ENCODE results near the gene LRRC41. TPM values are rescaled to one million over a fixed set of nuclear protein-coding genes. Genes with fewer than 3 reads are reported as not detected.

LRRC41 gene
- total RNA-seq, 2 experiments from 2014 or later, result 33.4 to 34.7 TPM

DNA sequence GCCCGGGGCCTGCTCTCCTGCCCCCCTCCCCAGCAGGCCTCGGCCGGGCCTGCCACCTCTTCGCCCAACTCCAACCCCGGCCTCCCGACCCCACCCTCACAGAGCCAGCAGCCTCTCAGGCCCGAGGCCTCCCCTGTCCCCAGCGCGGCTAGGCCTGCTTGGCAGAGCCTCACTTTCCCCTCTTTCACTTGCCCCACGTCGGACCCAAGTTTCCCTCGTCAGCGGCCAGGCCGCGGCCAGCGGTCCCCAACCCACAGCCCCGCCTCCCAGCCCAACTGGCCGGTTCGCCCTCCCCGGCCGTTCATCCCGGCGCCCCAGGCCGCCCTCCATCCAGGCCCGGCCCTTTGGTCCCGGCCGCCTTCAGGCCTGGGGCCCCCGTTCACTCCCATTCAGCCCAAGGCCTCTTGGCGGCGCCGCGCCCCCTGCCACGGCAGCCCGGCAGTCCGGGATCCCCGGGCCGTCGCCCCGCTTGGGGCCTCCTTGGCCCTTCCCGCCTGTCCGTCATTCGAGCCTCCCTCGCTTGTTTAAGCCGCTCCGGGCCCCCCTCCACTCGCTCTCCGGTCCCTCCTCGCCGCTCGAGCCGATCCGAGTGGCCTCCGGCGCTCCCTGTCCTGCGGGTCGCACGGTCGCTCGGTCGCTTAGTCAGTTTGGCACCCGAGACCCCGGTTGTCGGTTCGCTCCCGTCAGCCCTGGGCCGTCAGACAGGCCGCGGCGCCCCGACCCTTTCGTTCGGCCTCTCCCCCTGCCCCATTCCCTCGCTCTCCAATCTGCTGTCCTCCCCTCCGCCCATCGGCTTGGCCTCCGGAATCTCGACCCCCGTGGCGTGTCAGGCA, 1.4 kb downstream of the LRRC41 start:
- ATAC-seq (peak; percentile 34), DNase-seq (peak; percentile 73)
- H3K4me1 Mint-ChIP-seq, result peaks cover 31% of the 10 kb centered on the region
- intact Hi-C loops (cut with DNase I, micrococcal nuclease), result loop anchor here in 1 of 2 experiments (2.0 kb wide), 1 partner anchor 47 kb away; no protein-coding TSS in a partner anchor
- POLR2A ChIA-PET, result interaction anchor here (1.0 to 2.8 kb wide), 5 partner anchors 11 to 55 kb away, joined by 3 to 11 read pairs (median 7); partner anchors contain the start of genes NSUN4 and RAD54L
- peaks cover 26% of the 10 kb centered on the region for H3K36me3 Mint-ChIP-seq (ENCODE audit: low read depth)
- peak overlapping the region; percentile 95 for H3K4me3 Mint-ChIP-seq
- no peaks in the 10 kb centered on the region for H3K9me3 Mint-ChIP-seq (ENCODE audit: low read depth)
- CTCF ChIA-PET, result interaction anchor here (1.5 kb wide), 1 partner anchor 45 kb away, joined by 5 read pairs; no protein-coding TSS in a partner anchor
- no peaks in the 10 kb centered on the region for H3K27me3 Mint-ChIP-seq
- peak overlapping the region; percentile 95 for H3K27ac Mint-ChIP-seq

DNA sequence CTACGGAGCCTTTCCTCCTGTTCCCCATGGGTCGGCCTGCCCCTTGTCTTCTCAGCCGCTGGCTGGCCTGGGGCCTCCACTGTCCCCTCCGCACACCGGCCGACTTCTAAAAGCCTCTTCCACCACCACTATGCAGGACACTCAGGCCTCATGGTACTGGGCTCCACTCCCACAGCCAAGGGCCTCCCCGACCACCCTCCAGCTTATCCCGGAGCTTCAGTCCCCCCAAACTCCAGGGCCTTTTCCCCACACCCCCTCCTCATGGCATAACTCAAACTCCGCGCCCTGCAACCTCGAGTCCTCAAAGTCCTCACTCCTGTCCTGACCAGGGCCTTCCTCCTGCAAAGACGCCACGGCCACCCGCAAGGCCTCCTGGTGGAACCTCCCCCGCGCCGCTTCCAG, 2.0 kb downstream of the LRRC41 start:
- H3K27me3 Mint-ChIP-seq, result no peaks in the 10 kb centered on the region
- ChIA-PET CTCF (no interaction called here), POLR2A (interaction anchor here (0.6 to 1.0 kb wide), 2 partner anchors 16 to 39 kb away, joined by 3 read pairs; partner anchors contain the start of gene NSUN4)
- H3K4me1 Mint-ChIP-seq, result peaks cover 28% of the 10 kb centered on the region
- H3K36me3 Mint-ChIP-seq (ENCODE audit: low read depth), result peaks cover 32% of the 10 kb centered on the region
- intact Hi-C loops (cut with DNase I, micrococcal nuclease), result no loop called here
- no peaks in the 10 kb centered on the region for H3K9me3 Mint-ChIP-seq (ENCODE audit: low read depth)
- H3K27ac Mint-ChIP-seq, result peak overlapping the region; percentile 80
- ATAC-seq (no peak), DNase-seq (no peak)
- H3K4me3 Mint-ChIP-seq, result peak overlapping the region; percentile 95

DNA sequence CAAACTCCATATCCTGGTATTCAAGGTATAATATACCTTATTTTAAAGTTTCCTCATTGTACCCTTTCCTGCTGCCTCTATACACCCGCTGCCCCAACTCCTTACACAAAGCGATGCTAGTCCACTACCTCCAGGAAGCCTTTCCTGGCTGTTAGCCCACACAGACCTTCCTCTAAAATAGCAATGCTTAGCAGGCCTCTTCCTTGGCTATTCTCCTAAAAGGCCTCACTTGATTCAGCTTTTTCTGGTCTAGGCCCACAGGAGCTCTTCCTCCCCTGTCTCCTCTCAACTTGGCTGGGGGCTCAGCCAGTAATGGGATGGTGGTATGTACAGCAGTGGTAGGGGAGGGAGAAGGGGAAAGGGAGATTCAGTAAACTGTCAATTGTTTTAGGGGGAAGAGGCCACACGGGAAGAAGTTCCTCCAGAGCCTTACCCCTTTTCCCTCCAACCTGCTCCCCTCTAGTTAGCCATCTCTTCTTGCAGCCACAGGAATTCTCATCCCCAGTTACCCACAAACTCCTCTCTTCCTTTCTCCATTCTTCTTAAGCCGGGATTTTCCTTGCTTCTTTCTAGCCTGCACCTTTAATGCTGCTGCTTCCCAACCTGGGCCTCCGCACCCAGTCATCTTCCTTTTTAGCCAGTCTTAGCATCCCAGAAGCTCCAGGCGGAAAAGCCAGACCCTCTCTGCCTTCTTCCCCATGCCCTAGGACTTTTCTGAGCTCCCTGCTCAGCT, 2.6 kb downstream of the LRRC41 start:
- H3K27ac Mint-ChIP-seq, result peak overlapping the region; percentile 80
- H3K4me3 Mint-ChIP-seq, result peak overlapping the region; percentile 95
- H3K9me3 Mint-ChIP-seq (ENCODE audit: low read depth), result no peaks in the 10 kb centered on the region
- ChIA-PET POLR2A (interaction anchor here (0.6 to 1.0 kb wide), 3 partner anchors 16 to 40 kb away, joined by 3 to 5 read pairs (median 3); partner anchors contain the start of gene NSUN4), CTCF (interaction anchor here (0.6 kb wide), 1 partner anchor 54 kb away, joined by 3 read pairs; the partner anchor contains the start of gene RAD54L)
- no peaks in the 10 kb centered on the region for H3K27me3 Mint-ChIP-seq
- ATAC-seq, result no peak
- intact Hi-C loops (cut with DNase I, micrococcal nuclease), result no loop called here
- DNase-seq, result no peak
- peaks cover 31% of the 10 kb centered on the region for H3K36me3 Mint-ChIP-seq (ENCODE audit: low read depth)
- H3K4me1 Mint-ChIP-seq, result peaks cover 24% of the 10 kb centered on the region

DNA sequence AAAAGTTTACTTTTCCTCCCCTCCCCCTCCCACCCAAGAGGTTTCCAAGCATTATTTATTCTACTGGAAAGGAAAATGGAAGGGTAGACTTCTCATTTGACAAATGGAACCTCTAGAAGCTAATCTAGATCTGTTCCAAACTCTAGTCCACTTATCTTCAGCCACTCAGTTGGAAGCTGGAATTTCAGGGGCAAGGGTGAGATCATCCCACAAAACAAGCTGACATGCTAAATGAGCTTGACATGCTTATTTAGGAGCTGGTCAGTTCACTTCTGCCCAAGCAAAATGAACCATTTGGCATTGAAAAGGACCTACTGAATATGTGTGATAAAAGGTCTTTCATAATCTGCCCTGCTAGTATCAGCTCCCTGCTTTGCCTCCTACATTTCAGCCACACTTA, 5.0 kb downstream of the LRRC41 start:
- H3K4me1 Mint-ChIP-seq, result peaks cover 14% of the 10 kb centered on the region
- H3K4me3 Mint-ChIP-seq, result no peak overlapping the region
- intact Hi-C loops (cut with DNase I, micrococcal nuclease), result no loop called here
- H3K9me3 Mint-ChIP-seq (ENCODE audit: low read depth), result no peaks in the 10 kb centered on the region
- ATAC-seq (no peak), DNase-seq (no peak)
- ChIA-PET POLR2A (no interaction called here), CTCF (interaction anchor here (1.3 kb wide), 1 partner anchor 12 kb away, joined by 5 read pairs; no protein-coding TSS in a partner anchor)
- H3K27me3 Mint-ChIP-seq, result no peaks in the 10 kb centered on the region
- H3K27ac Mint-ChIP-seq, result no peak overlapping the region
- H3K36me3 Mint-ChIP-seq (ENCODE audit: low read depth), result peaks cover 31% of the 10 kb centered on the region

DNA sequence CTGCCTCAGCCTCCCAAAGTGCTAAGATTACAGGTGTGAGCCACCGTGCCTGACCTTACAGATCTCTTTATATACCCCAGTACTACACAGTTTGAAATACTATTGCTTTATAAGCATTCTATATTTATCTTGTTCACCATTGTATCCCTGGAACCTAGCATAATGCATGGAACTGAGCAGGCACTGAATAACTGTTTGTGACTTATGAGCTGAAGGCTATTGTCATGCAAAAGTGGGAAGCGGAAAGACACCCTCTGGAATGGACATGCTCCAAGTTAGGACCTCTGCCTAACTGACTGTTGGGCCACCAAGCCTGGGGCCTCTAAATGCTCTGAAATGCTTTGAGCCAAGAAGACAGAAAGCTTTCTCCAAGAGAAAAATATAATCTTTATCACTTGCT, 8.1 kb downstream of the LRRC41 start:
- Mint-ChIP-seq H3K4me3 (no peak overlapping the region), H3K36me3 (ENCODE audit: low read depth) (peaks cover 30% of the 10 kb centered on the region), H3K27ac (no peak overlapping the region), H3K4me1 (peaks cover 1% of the 10 kb centered on the region), H3K27me3 (no peaks in the 10 kb centered on the region), H3K9me3 (ENCODE audit: low read depth) (no peaks in the 10 kb centered on the region)
- DNase-seq, result no peak
- ChIA-PET CTCF (interaction anchor here (1.7 kb wide), 1 partner anchor 10 kb away, joined by 7 read pairs; no protein-coding TSS in a partner anchor), POLR2A (interaction anchor here (2.2 kb wide), 1 partner anchor 10 kb away, joined by 10 read pairs; no protein-coding TSS in a partner anchor)
- intact Hi-C loops (cut with DNase I, micrococcal nuclease), result no loop called here
- no peak for ATAC-seq

DNA sequence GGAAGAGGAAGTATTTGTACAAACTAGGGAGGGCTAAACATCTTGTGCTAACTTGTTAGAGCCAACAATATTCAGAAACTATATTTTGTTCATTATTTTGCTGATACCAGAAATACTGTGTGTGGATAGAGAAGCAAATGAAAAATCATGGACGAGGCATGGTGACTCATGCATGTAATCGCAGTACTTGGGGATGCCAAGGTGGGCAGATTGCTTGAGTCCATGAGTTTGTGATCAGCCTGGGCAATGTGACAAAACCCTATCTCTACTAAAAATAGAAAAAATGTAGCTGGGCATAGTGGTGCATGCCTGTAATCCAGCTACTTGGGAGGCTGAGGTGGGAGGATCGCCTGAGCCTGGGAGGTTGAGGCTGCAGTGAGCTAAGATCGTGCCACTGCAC, 13.4 kb downstream of the LRRC41 start:
- DNase-seq (no peak), ATAC-seq (no peak)
- Mint-ChIP-seq H3K36me3 (ENCODE audit: low read depth) (peaks cover 25% of the 10 kb centered on the region), H3K9me3 (ENCODE audit: low read depth) (no peaks in the 10 kb centered on the region), H3K4me1 (peaks cover 21% of the 10 kb centered on the region), H3K27ac (no peak overlapping the region), H3K4me3 (no peak overlapping the region), H3K27me3 (no peaks in the 10 kb centered on the region)
- CTCF ChIA-PET, result interaction anchor here (0.7 to 1.2 kb wide), 2 partner anchors 8 to 517 kb away, joined by 3 read pairs; no protein-coding TSS in a partner anchor
- POLR2A ChIA-PET, result interaction anchor here (0.8 to 2.1 kb wide), 2 partner anchors 9 to 13 kb away, joined by 5 to 7 read pairs; partner anchors contain the start of genes LRRC41 and UQCRH
- intact Hi-C loops (cut with DNase I, micrococcal nuclease), result loop anchor here in 1 of 2 experiments (5.0 kb wide), 1 partner anchor 52 kb away; the partner anchor contains the start of gene NSUN4

DNA sequence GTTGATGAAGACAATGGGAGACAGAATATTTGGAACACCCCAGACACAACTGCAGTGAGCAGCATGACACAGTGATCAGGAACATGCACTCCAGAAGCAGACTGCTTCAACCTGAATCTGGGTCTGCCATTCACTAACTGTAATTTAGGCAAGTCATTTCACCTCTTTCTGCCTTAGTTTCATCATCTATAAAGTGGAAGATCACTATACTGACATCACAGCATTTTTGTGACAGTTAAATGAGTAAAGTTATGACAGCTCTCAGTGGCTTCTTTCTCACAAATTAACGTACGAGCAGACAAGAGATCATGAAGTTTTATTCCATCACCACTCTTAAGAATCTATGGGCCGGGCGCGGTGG, 14.3 kb downstream of the LRRC41 start:
- H3K9me3 Mint-ChIP-seq (ENCODE audit: low read depth), result no peaks in the 10 kb centered on the region
- H3K27me3 Mint-ChIP-seq, result no peaks in the 10 kb centered on the region
- no peak overlapping the region for H3K4me3 Mint-ChIP-seq
- peaks cover 21% of the 10 kb centered on the region for H3K4me1 Mint-ChIP-seq
- DNase-seq, result no peak
- peaks cover 29% of the 10 kb centered on the region for H3K36me3 Mint-ChIP-seq (ENCODE audit: low read depth)
- intact Hi-C loops (cut with DNase I, micrococcal nuclease), result loop anchor here in 1 of 2 experiments (5.0 kb wide), 1 partner anchor 53 kb away; the partner anchor contains the start of gene NSUN4
- ChIA-PET CTCF (no interaction called here), POLR2A (no interaction called here)
- peak overlapping the region; percentile 7 for H3K27ac Mint-ChIP-seq
- no peak for ATAC-seq

DNA sequence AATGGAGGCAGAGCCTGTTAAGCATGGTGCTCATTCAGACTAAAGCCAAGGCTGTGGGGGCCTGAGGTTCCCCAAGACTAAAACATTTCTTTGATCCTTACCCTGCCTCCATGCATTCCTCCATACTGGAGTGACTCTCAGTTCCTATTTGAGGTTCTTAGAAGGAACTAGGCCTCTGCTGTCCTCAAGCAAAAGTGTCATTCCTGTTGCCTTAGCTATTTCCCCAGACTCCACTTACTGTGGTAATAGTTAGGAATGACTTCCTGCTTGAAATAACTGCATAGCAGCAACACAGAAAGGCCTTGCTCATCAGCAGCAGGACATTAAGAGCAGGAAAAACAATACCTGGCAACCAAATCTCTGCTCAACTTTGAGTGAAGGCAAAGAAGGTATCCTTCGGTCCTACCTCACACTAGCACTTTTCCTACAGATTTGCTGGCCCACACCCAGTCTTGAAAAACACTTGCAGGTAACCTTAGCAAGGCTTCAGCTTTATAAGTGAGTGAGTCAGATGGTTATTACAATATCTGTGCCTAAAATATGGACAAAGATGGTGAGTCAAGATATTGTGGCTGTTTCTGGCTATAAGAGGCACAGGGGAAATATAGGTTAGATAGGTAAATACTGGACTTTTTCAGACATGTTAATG, 14.8 kb downstream of the LRRC41 start:
- peak overlapping the region; percentile 59 for H3K27ac Mint-ChIP-seq
- H3K4me1 Mint-ChIP-seq, result peaks cover 21% of the 10 kb centered on the region
- ATAC-seq, result no peak
- no peaks in the 10 kb centered on the region for H3K27me3 Mint-ChIP-seq
- H3K36me3 Mint-ChIP-seq (ENCODE audit: low read depth), result peaks cover 28% of the 10 kb centered on the region
- no peak for DNase-seq
- H3K9me3 Mint-ChIP-seq (ENCODE audit: low read depth), result no peaks in the 10 kb centered on the region
- H3K4me3 Mint-ChIP-seq, result no peak overlapping the region
- CTCF ChIA-PET, result no interaction called here
- intact Hi-C loops (cut with DNase I, micrococcal nuclease), result loop anchor here in 1 of 2 experiments (5.0 kb wide), 1 partner anchor 54 kb away; the partner anchor contains the start of gene NSUN4
- POLR2A ChIA-PET, result no interaction called here

DNA sequence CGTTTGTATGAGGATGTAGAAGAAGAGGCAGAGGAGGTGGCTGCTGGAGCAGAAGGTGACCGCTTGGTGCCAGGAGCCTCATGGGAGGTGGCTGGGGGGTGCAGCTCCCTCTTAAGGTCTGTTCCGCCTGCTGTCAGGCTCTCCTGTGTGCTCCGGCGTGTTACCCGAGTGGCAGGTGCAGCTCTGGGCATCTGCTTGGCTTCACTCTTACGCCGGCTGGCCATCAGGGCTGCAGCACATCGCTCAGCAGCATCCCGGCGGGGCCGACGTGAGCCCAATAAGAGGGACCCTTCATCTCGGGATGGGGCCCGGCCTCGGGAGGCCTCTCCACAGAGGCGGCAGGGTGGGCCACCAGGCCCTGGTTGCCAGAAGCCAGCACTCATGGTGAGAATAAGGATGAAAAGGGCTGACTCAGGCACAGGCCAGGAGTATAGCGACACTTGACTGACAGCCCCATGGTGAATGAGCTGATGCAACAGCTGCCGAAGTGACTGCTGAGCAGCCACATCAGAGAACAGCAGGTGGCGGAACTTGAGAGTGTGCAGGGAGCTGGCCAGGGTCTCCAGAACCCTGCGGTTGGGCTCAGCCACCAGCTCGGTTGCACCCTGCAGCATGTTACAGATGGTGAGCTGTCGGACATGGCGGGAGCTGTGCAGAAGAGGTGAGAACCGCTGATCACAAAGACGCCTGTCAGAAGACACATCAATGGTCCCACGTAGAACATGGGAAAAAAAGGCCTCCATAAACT, 17.5 kb downstream of the LRRC41 start:
- intact Hi-C loops (cut with DNase I, micrococcal nuclease), result loop anchor here (1.0 to 5.0 kb wide), 3 partner anchors 17 to 61 kb away; partner anchors contain the start of genes LRRC41 (in 1 of the 2), NSUN4 (in 1 of the 2) and UQCRH (in 1 of the 2)
- Mint-ChIP-seq H3K36me3 (ENCODE audit: low read depth) (peaks cover 47% of the 10 kb centered on the region), H3K4me1 (peaks cover 21% of the 10 kb centered on the region), H3K9me3 (ENCODE audit: low read depth) (no peaks in the 10 kb centered on the region), H3K4me3 (no peak overlapping the region), H3K27me3 (no peaks in the 10 kb centered on the region), H3K27ac (peak overlapping the region; percentile 83)
- POLR2A ChIA-PET, result interaction anchor here (0.6 to 2.4 kb wide), 4 partner anchors 9 to 273 kb away, joined by 3 to 10 read pairs (median 3); no protein-coding TSS in a partner anchor
- DNase-seq, result peak; percentile 83
- peak; percentile 93 for ATAC-seq
- CTCF ChIA-PET, result interaction anchor here (0.6 to 1.7 kb wide), 6 partner anchors 9 to 1028 kb away, joined by 3 to 7 read pairs (median 3); partner anchors contain the start of genes LRRC41 and UQCRH

Data from activated CD4-positive, alpha-beta T cell treated with anti-CD3 and anti-CD28 coated beads for 36 hours (primary cell).